Loucy (cell line): ENCODE results near the gene AMBN.

ENCODE experiments used
- EZH2phosphoT487 ChIP-seq: fragments of 200-600 bp; IDR thresholded peaks from 2 replicates; pipeline ENCODE4 v1.6.1; 2018; ENCODE audit warnings: antibody characterized with exemption, mild to moderate bottlenecking, moderate library complexity, borderline replicate concordance
- TF ChIP-seq, protein P1 (sequence below): fragments of 200-600 bp; sonication (generic); conservative IDR thresholded peaks from 2 replicates; pipeline ENCODE4 v1.5.1; 2014; ENCODE audit warnings: mild to moderate bottlenecking, antibody characterized with exemption, low read length

DNA sequence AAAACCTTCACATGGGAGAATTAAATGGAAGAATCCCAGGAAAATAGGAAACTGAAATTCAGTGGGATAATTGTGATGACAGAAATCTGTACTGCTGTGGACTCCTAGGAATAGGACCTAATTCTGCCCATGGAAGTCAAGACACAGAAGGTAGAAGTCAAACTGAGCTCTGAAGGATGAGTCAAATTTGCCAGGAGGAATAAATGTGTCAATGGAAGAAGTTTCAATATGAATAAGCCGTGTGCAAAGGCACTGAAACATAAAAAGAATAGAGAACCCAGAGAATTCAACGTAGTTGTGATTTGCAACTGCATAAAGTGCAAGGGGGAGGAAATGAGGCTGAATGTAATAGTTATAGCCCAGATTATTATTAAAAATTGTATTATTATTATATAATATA is 48.1 kb downstream of the AMBN start:
- TF ChIP-seq, protein P1, sequence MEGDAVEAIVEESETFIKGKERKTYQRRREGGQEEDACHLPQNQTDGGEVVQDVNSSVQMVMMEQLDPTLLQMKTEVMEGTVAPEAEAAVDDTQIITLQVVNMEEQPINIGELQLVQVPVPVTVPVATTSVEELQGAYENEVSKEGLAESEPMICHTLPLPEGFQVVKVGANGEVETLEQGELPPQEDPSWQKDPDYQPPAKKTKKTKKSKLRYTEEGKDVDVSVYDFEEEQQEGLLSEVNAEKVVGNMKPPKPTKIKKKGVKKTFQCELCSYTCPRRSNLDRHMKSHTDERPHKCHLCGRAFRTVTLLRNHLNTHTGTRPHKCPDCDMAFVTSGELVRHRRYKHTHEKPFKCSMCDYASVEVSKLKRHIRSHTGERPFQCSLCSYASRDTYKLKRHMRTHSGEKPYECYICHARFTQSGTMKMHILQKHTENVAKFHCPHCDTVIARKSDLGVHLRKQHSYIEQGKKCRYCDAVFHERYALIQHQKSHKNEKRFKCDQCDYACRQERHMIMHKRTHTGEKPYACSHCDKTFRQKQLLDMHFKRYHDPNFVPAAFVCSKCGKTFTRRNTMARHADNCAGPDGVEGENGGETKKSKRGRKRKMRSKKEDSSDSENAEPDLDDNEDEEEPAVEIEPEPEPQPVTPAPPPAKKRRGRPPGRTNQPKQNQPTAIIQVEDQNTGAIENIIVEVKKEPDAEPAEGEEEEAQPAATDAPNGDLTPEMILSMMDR = no peak
- no peak for TF ChIP-seq EZH2phosphoT487
